GM12865 (cell line): ENCODE data around the gene NPLOC4.
A peak's percentile ranks its signal among the peaks of the same experiment; 100 is the strongest.

Source experiments
- DNase-seq: peaks from one replicate; pipeline ENCODE4 v3.0.0; 2010; ENCODE audit warnings: low read depth
- H3K4me3 ChIP-seq: 2 replicates; pipeline ENCODE4 v1.5.1; 2011; ENCODE audit warnings: mild to moderate bottlenecking, low read depth, low read length, control low read depth
- CTCF ChIP-seq: IDR thresholded peaks from 2 replicates; pipeline ENCODE4 v1.5.1; 2011; ENCODE audit warnings: low read length, control low read depth, low read depth, inconsistent platforms; ENCODE audit not compliant: insufficient read depth; ENCODE audit errors: missing control alignments

Gene NPLOC4

GRCh38 chr17:81536299-81537290, 100.3 kb downstream of the NPLOC4 start:
- no peak for DNase-seq
- no peak overlapping the region for H3K4me3 ChIP-seq
- no peak for TF ChIP-seq CTCF

DNA sequence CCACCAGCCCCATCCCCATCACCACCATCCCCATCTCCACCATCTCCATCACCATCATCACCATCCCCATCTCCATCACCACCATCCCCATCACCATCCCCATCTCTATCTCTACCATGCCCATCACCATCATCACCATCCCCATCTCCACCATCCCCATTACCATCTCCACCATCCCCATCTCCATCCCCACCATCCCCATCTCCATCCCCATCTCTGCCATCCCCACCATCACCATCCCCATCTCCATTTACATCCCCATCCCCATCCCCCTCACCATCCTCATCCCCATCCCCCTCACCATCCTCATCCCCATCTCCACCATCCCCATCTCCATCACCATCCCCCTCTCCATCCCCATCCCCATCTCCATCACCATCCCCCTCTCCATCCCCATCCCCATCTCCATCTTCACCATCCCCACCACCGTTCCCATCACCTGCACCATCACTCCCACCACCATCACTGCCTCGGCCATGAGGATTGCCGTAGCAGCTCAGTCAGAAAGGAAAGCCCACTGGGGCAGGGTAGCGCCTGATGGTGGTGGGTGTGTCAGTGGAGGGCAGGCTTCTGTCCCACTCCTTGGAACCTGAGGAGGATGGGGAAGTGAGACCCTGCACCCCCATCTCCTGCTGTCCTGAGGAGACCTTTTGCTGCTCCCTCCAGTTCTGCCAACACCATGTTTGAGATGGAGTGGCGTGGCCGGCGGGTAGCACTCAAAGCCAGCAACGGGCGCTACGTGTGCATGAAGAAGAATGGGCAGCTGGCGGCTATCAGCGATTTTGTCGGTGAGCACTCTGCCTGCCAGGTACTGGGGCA, 101.2 kb downstream of the NPLOC4 start:
- TF ChIP-seq CTCF = no peak
- no peak overlapping the region for H3K4me3 ChIP-seq
- DNase-seq = no peak

DNA sequence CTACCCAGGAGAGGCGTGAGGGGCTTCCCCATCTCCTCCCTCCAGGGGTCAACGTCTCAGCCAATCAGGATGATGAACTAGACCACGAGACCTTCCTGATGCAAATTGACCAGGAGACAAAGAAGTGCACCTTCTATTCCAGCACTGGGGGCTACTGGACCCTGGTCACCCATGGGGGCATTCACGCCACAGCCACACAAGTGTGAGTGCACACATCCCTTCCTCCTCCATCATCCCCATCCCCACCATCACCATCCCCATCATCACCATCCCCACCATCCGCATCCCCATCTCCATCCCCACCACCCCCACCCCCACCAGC, 101.9 kb downstream of the NPLOC4 start:
- no peak for DNase-seq
- H3K4me3 ChIP-seq = no peak overlapping the region
- no peak for TF ChIP-seq CTCF

DNA sequence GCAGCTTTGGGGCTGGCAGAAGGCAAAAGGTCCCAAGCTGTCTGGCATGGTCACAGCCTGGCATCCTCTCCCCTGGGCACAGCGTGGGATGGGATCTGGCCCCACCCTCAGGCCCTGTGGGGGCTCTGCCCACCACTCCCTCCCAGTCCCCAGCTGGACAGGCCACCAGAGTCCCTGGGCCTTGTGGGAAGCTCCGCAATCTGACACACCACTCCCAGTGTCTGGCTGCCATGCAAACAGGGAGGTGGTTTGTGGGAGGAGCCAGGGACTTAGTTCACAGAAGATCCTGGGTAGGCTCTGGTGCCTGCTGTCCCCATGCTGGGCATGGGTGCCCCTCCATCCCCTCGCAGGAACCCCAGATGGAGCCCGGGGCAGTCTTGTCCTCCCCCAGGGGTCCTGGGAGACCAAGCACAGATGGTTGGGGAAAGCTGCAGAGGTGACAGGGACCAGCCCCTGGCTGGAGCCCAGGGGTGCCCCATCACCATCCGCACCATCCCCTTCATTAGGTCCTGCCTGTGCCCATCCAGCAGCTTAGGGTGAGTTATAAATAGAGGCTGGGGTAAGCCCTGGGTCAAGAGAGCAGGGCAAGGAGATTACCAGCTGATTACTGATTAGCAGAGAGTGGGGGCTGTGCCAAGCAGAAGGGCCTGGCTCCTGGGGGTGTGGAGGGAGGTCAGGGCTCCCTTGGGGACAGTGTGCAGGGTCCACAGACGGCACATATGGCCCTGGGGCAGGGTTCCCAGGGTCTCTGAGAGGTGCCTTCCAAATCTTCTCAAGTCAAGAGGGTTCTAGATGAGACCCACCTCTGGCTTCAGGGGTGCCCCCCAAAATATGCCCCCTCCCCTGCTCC, 102.5 kb downstream of the NPLOC4 start:
- DNase-seq = no peak
- H3K4me3 ChIP-seq = no peak overlapping the region
- no peak for TF ChIP-seq CTCF

- H3K4me3 ChIP-seq = no peak overlapping the region
- no peak for TF ChIP-seq CTCF
- DNase-seq = peak; percentile 33
These were observed 103.4 kb downstream of the NPLOC4 start for GRCh38 chr17:81533339-81534141.
